Measurements from ENCODE around the gene FAM124B. TPM values are rescaled to one million over a fixed set of nuclear protein-coding genes. Genes with fewer than 3 reads are reported as not detected.

The FAM124B gene
- total and polyA plus RNA-seq, 2 of the 8 experiments (the other 6 are each of a cell fraction or from before 2014, with no cell fraction given): 2.1 to 2.6 TPM

DNA sequence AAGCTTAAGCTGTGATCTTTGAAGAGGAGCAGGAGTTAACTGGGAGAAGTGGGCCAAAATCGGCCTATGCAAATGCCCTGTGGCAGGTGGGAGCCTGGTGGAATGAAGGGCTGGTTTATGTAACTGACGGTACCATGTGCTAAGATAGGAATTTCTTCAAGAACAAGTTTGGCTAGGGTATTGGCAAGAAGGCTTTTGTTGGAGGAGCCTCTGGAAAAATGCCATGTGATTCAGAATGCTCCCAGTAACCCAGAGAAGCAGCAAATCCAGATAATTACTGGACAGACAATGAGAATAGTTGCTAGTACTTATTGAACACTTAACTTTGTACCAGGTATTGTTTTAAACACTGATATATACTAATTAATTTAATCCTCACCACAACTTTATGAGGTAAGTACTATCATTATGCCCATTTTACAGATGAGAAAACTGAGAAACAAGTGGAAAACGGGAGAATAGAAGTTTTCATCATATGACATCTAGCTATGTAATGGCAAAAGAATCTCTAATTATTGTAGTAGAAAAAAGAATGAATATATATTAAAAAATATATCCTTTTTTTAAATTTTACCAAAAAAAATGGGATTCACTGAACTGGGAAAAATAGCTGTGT is 9.1 kb upstream of the FAM124B start:
- no peak overlapping the region for H4K91ac ChIP-seq (replicated peaks; ENCODE audit: insufficient read length, low read length)
- H3K4ac ChIP-seq (replicated peaks; ENCODE audit: insufficient read length, low read depth, low read length): no peak overlapping the region
- no peaks in the 10 kb centered on the region for H3K4me1 ChIP-seq (replicated peaks in 1 of 4; ENCODE audit: control insufficient read depth in 3 of 4, insufficient read depth in 4 of 4, low read length in 3 of 4)
- DNase-seq (ENCODE audit: low read depth in 1 of 2, low spot score in 2 of 2) (no peak), FAIRE-seq (no peak)
- no peak overlapping the region for H3K4me3 ChIP-seq (ENCODE audit: extremely low read depth in 1 of 4, insufficient read depth in 2 of 4, low read depth in 3 of 4, low read length in 4 of 4)
- H3K18ac ChIP-seq (ENCODE audit: extremely low read depth, low read length): no peak overlapping the region
- no peaks in the 10 kb centered on the region for H3K79me1 ChIP-seq (ENCODE audit: low read depth, low read length)
- CTCF ChIA-PET (ENCODE audit: partially characterized antibody): no interaction called here
- H4K20me1 ChIP-seq (replicated peaks in 1 of 2; ENCODE audit: control insufficient read depth in 1 of 2, insufficient read depth in 2 of 2, low read length in 2 of 2): no peaks in the 10 kb centered on the region
- no peak overlapping the region for H2BK20ac ChIP-seq (ENCODE audit: low read length)
- no peak overlapping the region for H2BK120ac ChIP-seq (replicated peaks; ENCODE audit: low read depth, low read length)
- H2BK12ac ChIP-seq (ENCODE audit: low read depth, low read length): no peak overlapping the region
- no peak overlapping the region for H3K4me2 ChIP-seq (ENCODE audit: insufficient read depth in 1 of 2, low read depth in 2 of 2, low read length in 2 of 2)
- H3K9me3 ChIP-seq (ENCODE audit: insufficient read depth in 2 of 2, low read depth in 1 of 2, low read length in 1 of 2): peaks cover 3 to 10% of the 10 kb centered on the region in 2 experiments; a peak in 2 of 4 replicates
- no peaks in the 10 kb centered on the region for H3K79me2 ChIP-seq (ENCODE audit: control insufficient read depth in 1 of 2, insufficient read depth in 2 of 2, low read length in 2 of 2)
- POLR2A ChIA-PET (ENCODE audit: partially characterized antibody): no interaction called here
- no peaks in the 10 kb centered on the region for H3K23me2 ChIP-seq (ENCODE audit: low read depth, low read length)
- no peak overlapping the region for H2BK15ac ChIP-seq (ENCODE audit: low read length)
- no peak overlapping the region for H3K9ac ChIP-seq (replicated peaks in 1 of 4; ENCODE audit: extremely low read depth in 1 of 4, low read depth in 3 of 4, low read length in 3 of 4)
- no peak overlapping the region for H3K56ac ChIP-seq (replicated peaks; ENCODE audit: insufficient read length, low read depth, low read length)
- H3K27me3 ChIP-seq (replicated peaks in 1 of 4; ENCODE audit: control insufficient read depth in 3 of 4, extremely low read depth in 1 of 4, insufficient read depth in 3 of 4, low read length in 3 of 4): no peaks in the 10 kb centered on the region
- H4K8ac ChIP-seq (ENCODE audit: extremely low read depth, insufficient read depth, low read length): no peak overlapping the region
- H3K36me3 ChIP-seq (ENCODE audit: control insufficient read depth in 2 of 4, insufficient read depth in 4 of 4, low read length in 3 of 4): no peaks in the 10 kb centered on the region
- no peak overlapping the region for H3K27ac ChIP-seq (ENCODE audit: low read depth, low read length)
- no peak overlapping the region for H4K5ac ChIP-seq (ENCODE audit: insufficient read length, low read depth, low read length)
- no peak overlapping the region for H2AFZ ChIP-seq (ENCODE audit: low read length)
- no peak overlapping the region for H2AK5ac ChIP-seq (ENCODE audit: low read depth, low read length)
- no peak overlapping the region for H3K14ac ChIP-seq (ENCODE audit: insufficient read length)
- H2BK5ac ChIP-seq (ENCODE audit: low read depth, low read length): no peak overlapping the region
- WGBS, 2 experiments (ENCODE audit: extremely low coverage in 1 of 2, insufficient coverage in 1 of 2, insufficient read length in 1 of 2, insufficient replicate concordance in 2 of 2, low coverage in 1 of 2, low lambda C conversion rate in 2 of 2, missing lambda C conversion rate in 1 of 2): 90% methylated on average over 3 of the region's 3 CpGs; no CpG with 5 or more reads in 1 of the 2 experiments
- H3K23ac ChIP-seq (ENCODE audit: insufficient read length): no peak overlapping the region
- no peak for TF ChIP-seq KDM5A (IDR thresholded peaks at IDR 0.05; ENCODE audit: low read length)
- no peak for TF ChIP-seq RNF2 (IDR thresholded peaks at IDR 0.05; ENCODE audit: borderline replicate concordance, low read depth, low read length, missing control alignments, poor library complexity, severe bottlenecking)
- TF ChIP-seq POLR2A (IDR thresholded peaks at IDR 0.05; ENCODE audit: control extremely low read depth in 1 of 2, low read depth in 2 of 2, low read length in 2 of 2): no peak
- no peak for TF ChIP-seq SRF (IDR thresholded peaks at IDR 0.05; ENCODE audit: low read depth, low read length)
- TF ChIP-seq RBBP5 (IDR thresholded peaks at IDR 0.05; ENCODE audit: borderline replicate concordance, low read depth, low read length): no peak
- TF ChIP-seq RAD21 (IDR thresholded peaks at IDR 0.05 in 1 of 2, conservative IDR thresholded peaks at IDR 0.05 in 1 of 2; ENCODE audit: low read depth in 2 of 2, low read length in 2 of 2): no peak
- no peak for TF ChIP-seq JUN (IDR thresholded peaks at IDR 0.05; ENCODE audit: low read depth, low read length)
- TF ChIP-seq ZNF274 (IDR thresholded peaks at IDR 0.05; ENCODE audit: borderline replicate concordance, extremely low read depth, low read length): no peak
- TF ChIP-seq TEAD4 (IDR thresholded peaks at IDR 0.05; ENCODE audit: low read depth, low read length): no peak
- TF ChIP-seq MAX (IDR thresholded peaks at IDR 0.05): no peak

Data from H1 (cell line).